Upper lobe of right lung (tissue), 1 donor: ENCODE results near the gene TRPM5. TPM values are rescaled to one million over a fixed set of nuclear protein-coding genes. Genes with fewer than 3 reads are reported as not detected.

Source experiments
- ATAC-seq: fragments of 200-7000 bp; cut with Tn5 transposase; one replicate; pipeline ENCODE4 v1.9.1; 2020; ENCODE audit warnings: mild to moderate bottlenecking, moderate library complexity
- DNase-seq: peaks from one replicate; pipeline ENCODE4 v3.0.0-alpha.2; 2020
- H3K27ac ChIP-seq: fragments of 200-600 bp; one replicate; pipeline ENCODE4 v1.8.0; 2022
- H3K27me3 ChIP-seq: fragments of 200-600 bp; one replicate; pipeline ENCODE4 v1.8.0; 2022; ENCODE audit warnings: mild to moderate bottlenecking
- H3K36me3 ChIP-seq: fragments of 200-600 bp; one replicate; pipeline ENCODE4 v1.8.0; 2022
- H3K4me1 ChIP-seq: fragments of 200-600 bp; one replicate; pipeline ENCODE4 v1.8.0; 2022
- H3K4me3 ChIP-seq: fragments of 200-600 bp; one replicate; pipeline ENCODE4 v1.8.0; 2022; ENCODE audit warnings: mild to moderate bottlenecking
- H3K9me3 ChIP-seq: fragments of 200-600 bp; one replicate; pipeline ENCODE4 v1.8.0; 2022
- CTCF ChIP-seq: fragments of 200-600 bp; IDR thresholded peaks from one replicate; pipeline ENCODE4 v1.8.0; 2022; ENCODE audit warnings: antibody characterized with exemption
- intact Hi-C: fragments of 100-400 bp; cut with DNase I; formaldehyde crosslinking; loops from one replicate; pipeline ENCODE4 v1.11.0; 2022
- total RNA-seq: library from RNA; stranded (reverse); fragmentation: NEBNext Ultra II Directional; extraction: Animal tissue kit (Norgen Biotek cat#: 25700); gene quantifications from one replicate; pipeline ENCODE4 v1.2.1, GENCODE V29; 2021
- donor health status: DM: no; HTN: yes; CAD: no; lungs with severe emphysema.

Gene TRPM5
- total RNA-seq, 1 donor from 2014 or later: not detected

DNA sequence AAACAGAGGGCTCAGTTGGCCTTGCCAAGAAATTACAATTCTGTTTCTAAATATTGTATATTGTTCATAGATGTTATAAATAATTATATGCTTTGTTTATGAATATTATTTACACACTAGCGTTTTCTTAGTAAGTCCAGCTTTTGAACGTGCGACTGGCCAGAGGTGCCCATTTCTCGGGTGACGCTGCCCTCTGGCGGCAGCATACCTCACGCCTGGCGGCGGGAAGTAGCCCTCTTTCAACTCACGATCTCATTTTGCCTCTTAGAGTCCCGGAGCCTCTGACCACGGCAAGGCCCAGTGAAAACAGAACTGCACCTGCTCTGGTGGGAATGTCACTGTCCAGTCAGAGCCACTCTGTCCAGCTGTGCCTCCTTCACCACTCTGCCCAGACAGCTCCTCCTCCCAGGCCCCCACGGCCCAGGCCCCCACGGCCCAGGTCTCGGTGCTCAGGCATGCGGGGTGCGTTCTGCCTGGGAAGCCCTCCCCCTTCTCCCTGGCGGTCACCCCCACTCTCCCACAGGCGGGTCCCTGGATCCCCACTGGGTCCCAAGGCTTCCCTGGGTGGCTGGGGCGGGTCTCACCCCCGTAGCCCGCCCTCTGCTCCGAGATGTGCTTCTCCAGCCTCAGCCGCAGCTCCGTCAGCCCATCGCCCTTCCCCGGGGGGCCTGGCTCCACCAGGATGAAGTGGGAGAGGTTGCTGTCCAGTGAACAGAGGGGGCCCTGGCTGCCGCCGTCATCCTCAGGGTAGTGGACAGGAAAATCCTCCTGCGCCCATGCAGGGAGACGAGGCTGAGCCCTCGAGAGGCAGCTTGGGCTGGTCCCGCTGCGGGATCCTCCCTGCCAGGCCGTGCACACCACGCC, 24.4 kb downstream of the TRPM5 start:
- no peaks in the 10 kb centered on the region for H3K36me3 ChIP-seq
- ATAC-seq: peak; percentile 73
- no peak overlapping the region for H3K4me3 ChIP-seq
- intact Hi-C loops: loop anchor here (5.0 kb wide), 2 partner anchors 118 to 223 kb away; partner anchors contain the start of genes C11orf21 and TSPAN32
- H3K27ac ChIP-seq: no peak overlapping the region
- no peaks in the 10 kb centered on the region for H3K9me3 ChIP-seq
- H3K4me1 ChIP-seq: peaks cover 8% of the 10 kb centered on the region
- no peaks in the 10 kb centered on the region for H3K27me3 ChIP-seq
- peak; percentile 88 for DNase-seq
- peak; percentile 82 for TF ChIP-seq CTCF

DNA sequence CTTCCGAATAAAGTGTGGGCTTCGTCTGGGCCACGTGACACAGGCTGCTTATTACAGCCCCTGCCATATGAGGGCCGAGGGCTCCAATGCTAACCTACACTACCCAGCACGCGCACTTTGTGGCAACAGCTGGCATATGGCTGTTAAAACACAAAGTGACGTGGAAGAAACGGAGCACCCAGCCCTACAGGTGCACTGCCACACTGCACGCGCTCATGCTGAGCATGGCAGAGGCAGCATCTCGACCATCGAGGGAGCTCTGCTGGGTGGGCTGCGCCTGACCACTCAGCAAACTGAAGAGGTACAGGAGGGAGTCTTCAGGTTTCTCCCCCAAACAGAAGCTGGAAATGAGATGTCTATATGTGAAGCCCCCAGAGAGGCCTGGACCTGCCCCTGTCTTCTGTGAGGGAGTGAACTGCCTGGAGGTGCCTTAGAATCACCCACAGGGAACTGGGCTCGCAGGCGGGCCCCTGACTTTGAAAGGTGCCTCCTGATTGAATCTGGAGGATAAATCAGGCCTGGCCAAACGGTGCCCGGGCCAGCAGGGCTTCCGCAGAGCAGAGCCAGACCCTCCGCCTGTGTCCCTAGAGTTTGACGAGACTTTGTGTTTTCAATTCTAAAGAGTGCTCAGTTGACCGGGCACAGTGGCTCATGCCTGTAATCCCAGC, 25.5 kb downstream of the TRPM5 start:
- intact Hi-C loops: no loop called here

GRCh38 chr11:2417856-2418692, 26.2 kb downstream of the TRPM5 start:
- ATAC-seq (no peak), DNase-seq (no peak)
- no peak for TF ChIP-seq CTCF
- Histone ChIP-seq H3K4me1 (peaks cover 8% of the 10 kb centered on the region), H3K27me3 (no peaks in the 10 kb centered on the region), H3K4me3 (no peak overlapping the region), H3K27ac (no peak overlapping the region), H3K9me3 (no peaks in the 10 kb centered on the region), H3K36me3 (no peaks in the 10 kb centered on the region)
- intact Hi-C loops: no loop called here

More for the DNA sequence above, 25.5 kb downstream of the TRPM5 start:
- no peak for DNase-seq
- Histone ChIP-seq H3K4me1 (peaks cover 8% of the 10 kb centered on the region), H3K4me3 (no peak overlapping the region), H3K36me3 (no peaks in the 10 kb centered on the region), H3K27ac (no peak overlapping the region), H3K27me3 (no peaks in the 10 kb centered on the region), H3K9me3 (no peaks in the 10 kb centered on the region)
- ATAC-seq: no peak
- no peak for TF ChIP-seq CTCF

GRCh38 chr11:2416765-2417164, 27.5 kb downstream of the TRPM5 start:
- DNase-seq (no peak), ATAC-seq (no peak)
- no peak for TF ChIP-seq CTCF
- Histone ChIP-seq H3K36me3 (no peaks in the 10 kb centered on the region), H3K4me1 (peaks cover 8% of the 10 kb centered on the region), H3K4me3 (no peak overlapping the region), H3K27ac (no peak overlapping the region), H3K9me3 (no peaks in the 10 kb centered on the region), H3K27me3 (no peaks in the 10 kb centered on the region)
- intact Hi-C loops: no loop called here

DNA sequence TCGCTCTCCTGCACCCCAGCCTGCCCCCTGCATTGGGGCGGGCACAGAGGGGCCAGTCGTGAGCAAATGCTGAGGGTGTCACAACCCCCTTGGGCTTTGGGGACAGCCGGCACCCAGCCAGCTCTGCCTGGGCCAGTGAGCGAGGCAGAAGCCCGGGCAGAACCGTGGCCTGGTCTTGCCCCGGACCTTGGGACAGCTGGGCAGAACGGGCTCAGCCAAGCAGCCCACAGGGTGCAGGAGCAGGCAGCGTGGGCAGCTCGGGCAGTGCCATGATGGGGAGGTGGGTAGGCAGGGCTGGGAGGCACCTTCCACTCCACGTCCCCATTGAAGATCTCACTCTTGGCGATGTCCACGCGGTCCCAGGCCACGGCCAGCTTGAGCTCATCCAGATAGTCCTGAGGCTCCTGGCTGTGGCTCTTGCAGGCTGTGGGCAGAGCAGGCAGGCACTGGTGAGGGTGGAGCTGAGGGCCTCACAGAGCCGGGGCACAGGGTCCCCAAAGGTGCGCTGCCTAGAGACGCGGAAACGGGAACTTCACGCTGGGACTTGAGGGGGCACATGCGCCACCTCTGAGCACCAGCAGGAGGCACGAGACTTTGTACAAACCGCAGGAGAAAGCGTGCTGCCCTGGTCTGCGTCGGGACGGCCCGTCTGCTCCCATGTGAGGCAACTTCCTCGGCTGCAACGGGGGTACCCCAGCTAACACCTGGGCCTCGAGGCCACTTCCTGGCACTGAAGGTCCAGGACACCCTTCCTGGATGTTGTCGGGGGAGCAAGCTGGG, 28.5 kb downstream of the TRPM5 start:
- Histone ChIP-seq H3K36me3 (no peaks in the 10 kb centered on the region), H3K27me3 (no peaks in the 10 kb centered on the region), H3K9me3 (no peaks in the 10 kb centered on the region), H3K27ac (no peak overlapping the region), H3K4me3 (no peak overlapping the region), H3K4me1 (peaks cover 7% of the 10 kb centered on the region)
- DNase-seq (no peak), ATAC-seq (no peak)
- no peak for TF ChIP-seq CTCF
- intact Hi-C loops: no loop called here
